Measurements from ENCODE around the gene ZBTB25. TPM values are rescaled to one million over a fixed set of nuclear protein-coding genes. Genes with fewer than 3 reads are reported as not detected.

Gene ZBTB25
- total RNA-seq, 1 experiment from 2014 or later: 4.0 TPM

GRCh38 chr14:64515053-64515452, 11.4 kb upstream of the ZBTB25 start:
- CTCF ChIA-PET: interaction anchor here (0.6 to 1.1 kb wide), 4 partner anchors 25 to 268 kb away, joined by 4 to 10 read pairs (median 6); partner anchors contain the start of genes HSPA2 and MTHFD1
- Histone ChIP-seq H4K20me1 (ENCODE audit: low read length) (peaks cover 67% of the 10 kb centered on the region), H3F3A (ENCODE audit: low read length, unreplicated experiment) (peaks cover under 1% of the 10 kb centered on the region), H3K9me2 (replicated peaks; ENCODE audit: low read length) (no peaks in the 10 kb centered on the region), H3K79me2 (ENCODE audit: low read length) (peaks cover 97% of the 10 kb centered on the region), H3K36me3 (ENCODE audit: low read depth, low read length) (peaks cover 13% of the 10 kb centered on the region; the same call in 1 of the 2 replicates), H2AFZ (ENCODE audit: low read length) (no peak overlapping the region), H3K9ac (ENCODE audit: low read length) (no peak overlapping the region), H3K27ac (ENCODE audit: low read length) (no peak overlapping the region), H3K9me3 (ENCODE audit: low read length) (no peaks in the 10 kb centered on the region), H3K4me1 (ENCODE audit: insufficient read depth, low read length) (peaks cover 25% of the 10 kb centered on the region), H3K4me3 (ENCODE audit: low read length) (no peak overlapping the region), H3K27me3 (ENCODE audit: low read length) (no peaks in the 10 kb centered on the region), H3K4me2 (ENCODE audit: low read length) (peak overlapping the region; percentile 20; the same call in 1 of the 2 replicates)
- DNase-seq (peak; percentile 72), ATAC-seq (peak; percentile 71)
- POLR2A ChIA-PET (ENCODE audit: unreplicated experiment): interaction anchor here (0.6 kb wide), 1 partner anchor 134 kb away, joined by 4 read pairs; no protein-coding TSS in a partner anchor
- intact Hi-C loops (cut with micrococcal nuclease): no loop called here
- no TSS peak for BruUV-seq (replicated peaks)
- TF ChIP-seq CTCF (conservative IDR thresholded peaks at IDR 0.05; ENCODE audit: low read depth, low read length) (no peak), EZH2phosphoT487 (IDR thresholded peaks at IDR 0.05; ENCODE audit: borderline replicate concordance, low read length) (no peak), EZH2 (IDR thresholded peaks at IDR 0.05; ENCODE audit: low read length, unreplicated experiment) (no peak)

- ChIA-PET POLR2A (ENCODE audit: unreplicated experiment) (no interaction called here), CTCF (no interaction called here)
- Histone ChIP-seq H3F3A (ENCODE audit: low read length, unreplicated experiment) (no peaks in the 10 kb centered on the region), H3K27ac (ENCODE audit: low read length) (no peak overlapping the region), H4K20me1 (ENCODE audit: low read length) (peaks cover 75% of the 10 kb centered on the region), H3K79me2 (ENCODE audit: low read length) (peaks cover 98% of the 10 kb centered on the region), H2AFZ (ENCODE audit: low read length) (no peak overlapping the region), H3K27me3 (ENCODE audit: low read length) (no peaks in the 10 kb centered on the region), H3K4me2 (ENCODE audit: low read length) (no peak overlapping the region), H3K4me1 (ENCODE audit: insufficient read depth, low read length) (peaks cover 34% of the 10 kb centered on the region), H3K9me2 (replicated peaks; ENCODE audit: low read length) (no peaks in the 10 kb centered on the region), H3K4me3 (ENCODE audit: low read length) (no peak overlapping the region), H3K9me3 (ENCODE audit: low read length) (no peaks in the 10 kb centered on the region), H3K9ac (ENCODE audit: low read length) (no peak overlapping the region), H3K36me3 (ENCODE audit: low read depth, low read length) (peaks cover 13% of the 10 kb centered on the region; the same call in 1 of the 2 replicates)
- BruUV-seq (replicated peaks): no TSS peak
- DNase-seq (no peak), ATAC-seq (no peak)
- intact Hi-C loops (cut with micrococcal nuclease): no loop called here
- TF ChIP-seq EZH2 (IDR thresholded peaks at IDR 0.05; ENCODE audit: low read length, unreplicated experiment): no peak
Observed at GRCh38 chr14:64513271-64513670, 9.6 kb upstream of the ZBTB25 start.

GRCh38 chr14:64510825-64511671, 7.4 kb upstream of the ZBTB25 start:
- CTCF ChIA-PET: interaction anchor here (0.5 to 1.0 kb wide), 7 partner anchors 9 to 167 kb away, joined by 3 to 8 read pairs (median 3); partner anchors contain the start of gene MTHFD1
- no peaks in the 10 kb centered on the region for H3K9me2 ChIP-seq (replicated peaks; ENCODE audit: low read length)
- no peaks in the 10 kb centered on the region for H3K9me3 ChIP-seq (ENCODE audit: low read length)
- no peaks in the 10 kb centered on the region for H3K27me3 ChIP-seq (ENCODE audit: low read length)
- peaks cover 11% of the 10 kb centered on the region; the same call in 1 of the 2 replicates for H3K36me3 ChIP-seq (ENCODE audit: low read depth, low read length)
- peaks cover 54% of the 10 kb centered on the region for H3K4me1 ChIP-seq (ENCODE audit: insufficient read depth, low read length)
- BruUV-seq (replicated peaks): no TSS peak
- 0 out of 2 replicates have a peak overlapping the region, but pooled peaks have one; percentile 14 for H2AFZ ChIP-seq (ENCODE audit: low read length)
- H3K4me3 ChIP-seq (ENCODE audit: low read length): no peak overlapping the region
- H3K27ac ChIP-seq (ENCODE audit: low read length): 0 out of 2 replicates have a peak overlapping the region, but pooled peaks have one; percentile 12
- peaks cover 80% of the 10 kb centered on the region for H4K20me1 ChIP-seq (ENCODE audit: low read length)
- H3K79me2 ChIP-seq (ENCODE audit: low read length): peaks cover 100% of the 10 kb centered on the region
- peak overlapping the region; percentile 41 for H3K4me2 ChIP-seq (ENCODE audit: low read length)
- POLR2A ChIA-PET (ENCODE audit: unreplicated experiment): no interaction called here
- H3F3A ChIP-seq (ENCODE audit: low read length, unreplicated experiment): no peaks in the 10 kb centered on the region
- DNase-seq (peak; percentile 88), ATAC-seq (peak; percentile 37)
- intact Hi-C loops (cut with micrococcal nuclease): loop anchor here (2.0 kb wide), 1 partner anchor 126 kb away; no protein-coding TSS in a partner anchor
- TF ChIP-seq EZH2phosphoT487 (IDR thresholded peaks at IDR 0.05; ENCODE audit: borderline replicate concordance, low read length) (no peak), EZH2 (IDR thresholded peaks at IDR 0.05; ENCODE audit: low read length, unreplicated experiment) (no peak), CTCF (conservative IDR thresholded peaks at IDR 0.05; ENCODE audit: low read depth, low read length) (peak; percentile 98)
- no peak overlapping the region for H3K9ac ChIP-seq (ENCODE audit: low read length)
